Gastrocnemius medialis (tissue), 4 donors: ENCODE data around the gene CD72.

Source experiments
- CTCF ChIP-seq, 5 experiments: fragments of 450-650 bp in 3 of 5; fragments of 200-600 bp in 2 of 5; sonication (generic) in 2 of 5; IDR thresholded peaks in 4 of 5; conservative IDR thresholded peaks in 1 of 5; 1 replicate in 4 of 5; 2 replicates in 1 of 5; pipeline ENCODE4 v1.5.1; 2016 to 2019; ENCODE audit warnings: antibody characterized with exemption in 5 of 5, mild to moderate bottlenecking in 3 of 5, moderate library complexity in 3 of 5
- POLR2A ChIP-seq, 2 donors: fragments of 450-650 bp; IDR thresholded peaks; one replicate each; pipeline ENCODE4 v1.6.1; 2017; ENCODE audit warnings: antibody characterized with exemption in 2 of 2, mild to moderate bottlenecking in 2 of 2, moderate library complexity in 2 of 2

- no peak for TF ChIP-seq CTCF (IDR thresholded peaks at IDR 0.05 in 4 of 5, conservative IDR thresholded peaks at IDR 0.05 in 1 of 5)
- no peak for TF ChIP-seq POLR2A (IDR thresholded peaks at IDR 0.05)
Measured at GRCh38 chr9:35636135-35636876, 18.1 kb upstream of the CD72 start.
